Activated gamma-delta T cell (primary cell): ENCODE results near the gene UPF3A.
"Not testable (repeated sequence)": the region's sequence is repeated elsewhere in the genome, so short reads cannot be mapped to it uniquely, and the experiment has no call there.

Experiments used
- DNase-seq: peaks from one replicate; lab custom pipeline; 2025; lab: John Stamatoyannopoulos, UW

The UPF3A gene

GRCh38 chr13:114264313-114264712, 17.1 kb upstream of the UPF3A start:
- DNase-seq, result not testable (repeated sequence)

DNA sequence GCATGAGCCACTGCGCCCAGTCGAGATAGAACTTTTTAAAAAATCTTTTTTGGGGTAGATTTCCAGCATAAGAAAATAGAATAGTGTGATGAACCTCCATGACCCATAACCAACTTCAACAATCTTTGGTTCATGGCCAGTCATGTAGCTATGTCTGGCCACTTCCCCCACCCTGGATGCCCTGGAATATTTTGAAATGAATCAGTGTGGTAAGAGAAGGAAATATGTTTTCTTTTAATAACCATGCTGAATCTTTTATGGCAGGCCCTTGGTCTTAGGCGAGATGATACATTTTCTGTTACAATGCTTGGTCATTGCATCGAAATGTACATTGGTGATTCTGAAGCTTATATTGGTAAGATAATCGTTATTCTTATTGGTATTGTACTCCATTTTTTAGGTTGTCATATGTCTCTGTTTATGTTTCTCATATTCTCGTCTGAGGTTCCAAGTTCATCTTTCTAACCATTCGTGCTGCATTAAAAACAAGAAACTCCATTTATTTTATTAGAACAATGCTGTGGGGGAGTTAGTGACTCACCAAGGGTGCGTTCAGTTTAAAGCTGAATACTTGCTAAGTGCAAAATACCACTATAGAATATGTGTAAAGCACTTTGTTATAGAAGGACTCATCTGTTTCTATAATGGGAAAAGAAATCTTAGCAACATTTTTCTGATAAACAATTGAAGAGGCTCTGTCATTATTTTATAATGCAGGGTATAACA, 16.4 kb upstream of the UPF3A start:
- no peak for DNase-seq

GRCh38 chr13:114266241-114266640, 15.2 kb upstream of the UPF3A start:
- DNase-seq, result no peak

DNA sequence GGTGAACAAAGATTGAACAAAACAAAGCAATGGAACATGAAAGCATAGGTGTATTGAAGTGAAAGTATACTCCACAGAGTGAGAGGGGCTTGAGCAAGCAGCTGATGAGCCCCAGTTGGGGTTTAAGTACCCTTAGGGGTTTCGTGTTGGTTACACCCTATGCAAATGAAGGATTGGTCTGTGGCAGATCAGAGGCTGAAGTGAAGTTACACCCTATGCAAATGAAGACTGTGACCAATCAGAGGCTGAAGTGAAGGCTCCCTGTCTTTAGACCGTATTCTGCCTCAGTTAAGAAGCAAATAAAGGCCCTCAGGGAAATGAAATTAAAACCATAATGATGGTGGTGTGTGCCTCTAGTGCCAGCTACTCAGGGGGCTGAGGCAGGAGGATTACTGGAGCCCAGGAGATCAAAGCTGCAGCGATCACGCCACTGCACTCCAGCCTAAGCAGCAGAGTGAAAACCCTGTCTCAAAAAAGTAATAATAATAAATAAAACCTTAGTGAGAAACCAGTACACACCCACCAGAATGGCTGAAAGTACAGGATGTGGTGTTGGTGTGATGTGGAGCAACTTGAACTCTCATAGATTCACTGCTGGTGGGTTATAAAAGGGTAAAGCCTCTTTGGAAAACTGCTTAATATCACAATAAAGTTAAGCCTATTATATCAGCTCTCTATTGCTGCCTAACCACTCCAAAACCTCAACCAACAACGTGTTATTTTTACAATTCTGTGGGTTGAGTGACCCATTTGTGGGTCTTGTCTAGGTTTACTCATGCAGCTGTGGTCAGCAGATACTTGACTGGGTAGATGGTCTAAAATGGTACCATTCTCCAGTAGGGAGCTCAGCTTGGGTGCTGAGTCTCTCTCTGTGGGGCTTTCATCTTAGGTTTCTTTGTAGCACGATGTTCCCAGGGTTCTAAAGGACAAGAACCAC, 12.8 kb upstream of the UPF3A start:
- DNase-seq, result no peak

- no peak for DNase-seq
These were observed 12.1 kb upstream of the UPF3A start for GRCh38 chr13:114269281-114269770.

- DNase-seq, result no peak
These were observed 8.4 kb upstream of the UPF3A start for GRCh38 chr13:114272977-114273376.

GRCh38 chr13:114275304-114275703, 6.1 kb upstream of the UPF3A start:
- no peak for DNase-seq

- no peak for DNase-seq
These were observed 2.3 kb upstream of the UPF3A start for GRCh38 chr13:114279146-114279545.

DNA sequence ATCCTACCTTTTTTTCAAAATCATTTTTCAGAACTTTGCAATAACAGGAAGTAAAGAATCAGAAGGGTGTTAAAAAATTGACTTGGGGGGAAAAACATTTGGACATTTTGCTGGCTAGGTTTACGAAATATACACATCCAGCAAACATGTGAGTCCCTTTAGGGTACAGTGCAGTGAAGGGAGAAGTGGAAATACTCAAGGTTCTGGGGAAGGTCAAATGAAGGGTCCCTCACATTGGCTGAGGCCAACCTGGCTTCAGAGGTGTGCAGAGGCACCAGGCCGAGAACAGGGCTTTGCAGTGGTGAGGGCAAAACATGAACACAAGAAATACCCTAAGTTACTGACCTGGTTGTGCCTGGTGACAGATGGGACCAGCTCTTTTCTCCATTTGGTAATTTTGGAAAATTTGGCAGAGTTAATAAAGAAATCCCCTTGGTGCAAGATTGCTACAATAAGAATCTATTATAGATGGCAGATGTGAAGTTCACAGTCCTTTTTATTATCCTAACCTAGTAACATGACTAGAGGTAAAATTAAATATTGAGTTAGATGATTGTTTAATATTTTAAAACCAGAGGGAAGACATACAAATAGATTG, 1.5 kb upstream of the UPF3A start:
- no peak for DNase-seq

DNA sequence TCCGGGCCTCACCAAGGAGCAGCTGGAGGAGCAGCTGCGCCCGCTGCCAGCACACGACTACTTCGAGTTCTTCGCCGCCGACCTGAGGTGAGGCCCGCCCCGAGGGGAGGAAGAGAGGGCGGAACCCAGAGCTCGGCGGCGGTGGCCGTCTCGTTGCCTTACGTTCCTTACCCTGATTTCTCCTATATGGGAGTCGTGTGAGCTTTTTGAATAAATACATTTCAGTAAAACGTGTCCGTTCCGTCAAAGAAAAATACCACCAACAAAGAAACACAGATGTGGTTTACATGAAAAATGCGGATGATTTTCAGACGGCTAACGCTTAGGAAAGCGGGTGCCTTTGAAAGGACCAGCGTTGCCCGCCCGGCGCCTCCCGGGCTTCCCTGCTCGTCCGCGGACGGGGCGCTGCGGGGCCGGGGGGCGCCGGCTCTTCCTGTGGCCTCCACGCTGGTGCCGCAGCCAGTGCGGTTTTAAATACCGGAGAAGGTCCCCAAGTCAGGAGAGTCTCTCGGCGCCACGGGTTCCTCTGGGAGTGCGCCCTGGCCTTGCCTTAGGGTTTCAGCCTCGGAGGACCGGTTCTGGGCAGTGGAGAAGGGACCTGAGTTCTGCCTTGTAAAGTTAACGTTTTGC, 755 bp downstream of the UPF3A start:
- peak; percentile 27 for DNase-seq

DNA sequence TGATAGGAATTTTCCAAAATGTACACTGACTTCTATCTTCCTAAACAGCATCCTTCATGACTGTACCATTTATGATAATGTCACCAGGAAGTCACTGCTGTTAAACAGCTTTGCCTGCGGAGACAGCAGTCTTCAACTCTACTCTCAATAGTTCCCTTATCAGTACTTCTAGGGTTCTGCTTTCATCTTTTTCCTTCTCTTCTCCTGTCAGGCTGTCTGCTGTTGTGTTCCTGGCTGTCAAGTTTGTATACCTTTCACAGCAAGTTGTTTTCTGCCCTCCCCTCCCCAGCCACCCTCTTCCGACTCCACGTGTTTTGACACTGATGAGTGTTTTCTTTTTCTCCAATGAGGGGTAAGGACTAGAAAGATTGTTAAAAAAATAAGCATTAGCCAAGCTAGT, 2.2 kb downstream of the UPF3A start:
- DNase-seq, result no peak

- no peak for DNase-seq
These were observed 3.3 kb downstream of the UPF3A start for GRCh38 chr13:114284680-114285079.

DNA sequence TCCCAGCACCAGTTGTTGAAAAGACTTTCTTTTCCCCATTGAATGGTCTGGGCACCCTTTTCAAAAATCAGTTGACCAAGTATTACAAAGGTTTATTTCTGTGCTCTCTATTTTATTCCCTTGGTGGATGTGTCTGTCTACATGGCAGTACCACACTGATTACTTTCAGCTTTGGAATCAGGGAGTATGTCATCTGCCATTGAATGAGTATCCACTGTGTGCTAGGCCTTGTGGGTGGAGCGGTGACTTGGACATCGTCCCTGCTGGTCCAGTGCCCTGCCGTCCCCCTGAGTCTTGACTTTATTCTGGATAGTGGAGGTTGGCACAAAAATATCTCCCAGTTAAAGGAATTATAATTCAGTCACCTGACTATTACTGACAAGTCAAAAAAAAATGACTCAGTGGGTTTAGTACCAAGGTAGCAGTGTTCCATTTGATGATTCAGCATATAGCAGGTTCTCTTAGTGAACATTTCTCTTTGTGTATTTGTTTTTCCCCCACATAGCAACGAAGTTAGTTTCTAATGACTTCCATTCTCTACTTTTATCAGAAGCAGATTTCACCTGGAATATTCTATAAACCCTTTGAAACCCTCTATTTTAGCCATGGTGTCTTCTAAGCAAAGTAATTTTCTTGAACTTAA, 3.9 kb downstream of the UPF3A start:
- no peak for DNase-seq

- no peak for DNase-seq
These were observed 5.4 kb downstream of the UPF3A start for GRCh38 chr13:114286808-114287207.

DNA sequence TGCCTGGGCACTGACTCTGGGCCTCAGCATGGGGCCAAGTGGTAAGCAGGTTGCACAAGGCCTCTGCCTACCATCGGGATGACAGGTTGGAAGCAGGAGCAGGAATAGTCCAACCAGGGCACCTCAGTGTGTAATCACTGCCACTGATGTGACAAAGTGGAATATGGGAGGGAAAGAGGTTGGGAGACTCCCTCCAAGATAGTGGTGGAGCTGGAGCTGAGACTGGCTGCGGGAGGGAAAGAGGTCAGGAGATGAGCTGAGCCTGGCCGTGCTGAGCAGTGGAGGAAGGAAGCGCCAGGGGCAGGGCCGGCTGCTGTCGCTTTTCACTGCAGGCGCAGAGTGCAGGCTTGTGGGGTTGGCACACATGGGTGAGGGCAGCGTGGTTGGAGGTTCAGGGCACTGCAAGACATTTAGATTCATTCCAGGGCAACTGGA, 6.8 kb downstream of the UPF3A start:
- no peak for DNase-seq

DNA sequence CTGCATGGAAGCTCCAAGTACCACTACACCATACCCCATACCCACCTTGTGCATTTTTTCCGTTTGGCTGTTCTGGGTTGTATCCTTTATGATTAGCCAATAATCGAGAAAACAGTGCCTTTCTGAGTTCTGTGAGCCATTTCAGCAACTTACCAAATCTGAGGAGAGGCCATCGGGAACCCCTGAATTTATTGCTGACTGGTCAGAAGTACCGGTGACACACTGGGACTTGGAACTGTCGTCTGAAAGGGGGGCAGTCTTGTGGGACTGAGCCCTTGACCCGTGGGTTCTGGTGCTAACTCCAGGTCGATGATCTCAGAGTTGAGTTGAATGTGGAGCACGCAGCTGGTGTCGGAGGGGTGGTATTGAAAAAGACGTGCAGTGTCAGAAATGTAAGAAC, 15.0 kb downstream of the UPF3A start:
- no peak for DNase-seq

DNA sequence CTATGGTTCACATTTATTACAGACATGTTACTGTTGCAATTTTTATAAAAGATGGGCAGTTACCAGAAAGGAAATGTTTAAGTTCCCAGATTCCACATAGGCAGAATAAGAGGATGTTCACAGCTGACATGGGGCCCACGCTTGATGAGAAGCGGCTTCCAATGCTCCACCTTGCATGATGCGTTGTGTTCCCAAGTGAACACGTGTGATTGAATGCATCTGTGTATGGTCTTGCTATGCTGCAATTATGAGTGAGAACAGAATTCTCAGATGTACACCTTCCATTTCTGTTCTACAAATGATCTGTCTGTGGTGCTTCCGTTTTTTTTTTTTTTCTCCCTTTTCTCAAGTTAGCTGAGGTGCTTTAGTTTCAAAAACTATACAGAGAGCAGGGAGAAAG, 15.5 kb downstream of the UPF3A start:
- no peak for DNase-seq

DNA sequence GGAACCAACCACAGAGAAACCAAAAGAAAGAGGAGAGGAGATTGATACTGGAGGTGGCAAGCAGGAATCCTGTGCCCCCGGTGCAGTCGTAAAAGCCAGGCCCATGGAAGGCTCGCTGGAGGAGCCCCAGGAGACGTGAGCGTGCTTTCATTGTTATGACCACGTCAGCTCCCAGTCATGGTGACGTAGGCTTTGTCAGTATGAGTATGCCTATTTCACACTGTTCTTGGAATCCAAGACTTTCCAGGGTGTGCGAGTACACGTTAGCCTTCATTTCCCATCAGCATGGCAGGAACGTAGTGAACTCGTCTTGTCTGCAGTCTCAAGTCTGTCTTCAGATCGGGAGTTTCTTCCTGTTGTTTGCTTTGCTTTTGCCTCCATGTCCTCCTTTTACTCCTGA, 17.5 kb downstream of the UPF3A start:
- no peak for DNase-seq

- no peak for DNase-seq
These were observed 18.4 kb downstream of the UPF3A start for GRCh38 chr13:114299604-114300305.

- DNase-seq, result no peak
These were observed 22.4 kb downstream of the UPF3A start for GRCh38 chr13:114303700-114304327.
